K562 (cell line): Measurements from ENCODE around the gene TALDO1. TPM values are rescaled to one million over a fixed set of nuclear protein-coding genes. Genes with fewer than 3 reads are reported as not detected.
A peak's percentile ranks its signal among the peaks of the same experiment; 100 is the strongest.

Source experiments
- CEBPG ChIP-seq, 3 experiments: fragments of 200-800 bp in 1 of 3; sonication (Bioruptor generic) in 1 of 3; sonication (generic) in 1 of 3; formaldehyde crosslinking in 1 of 3; IDR thresholded peaks in 2 of 3; conservative IDR thresholded peaks in 1 of 3; 2 replicates each; pipeline versions ENCODE4 v1.6.1 to v1.8.0; 2016 to 2022; ENCODE audit warnings: missing compliant biosample characterization in 2 of 3, missing genetic modification characterization in 2 of 3, mild to moderate bottlenecking in 1 of 3, missing genetic modification reagents in 1 of 3
- CLOCK ChIP-seq: fragments of 250-450 bp; sonication (Bioruptor Pico); IDR thresholded peaks from 2 replicates; pipeline ENCODE4 v1.4.0; 2020; ENCODE audit warnings: mild to moderate bottlenecking, moderate library complexity, borderline replicate concordance
- EGR1 ChIP-seq: fragments of 450-650 bp; conservative IDR thresholded peaks from 2 replicates; pipeline ENCODE4 v1.6.1; 2017; ENCODE audit warnings: mild to moderate bottlenecking
- ELF2 ChIP-seq: fragments of 250-450 bp; sonication (Bioruptor Pico); IDR thresholded peaks from 2 replicates; pipeline ENCODE4 v1.5.0; 2021; ENCODE audit warnings: mild to moderate bottlenecking
- ELK1 ChIP-seq: sonication (generic); formaldehyde crosslinking; IDR thresholded peaks from 2 replicates; pipeline ENCODE4 v1.8.1; 2022; ENCODE audit warnings: missing genetic modification reagents
- HSF4 ChIP-seq: fragments of 250-450 bp; sonication (Bioruptor Pico); IDR thresholded peaks from 2 replicates; pipeline ENCODE4 v2.1.2; 2022; ENCODE audit warnings: mild to moderate bottlenecking, moderate library complexity, borderline replicate concordance
- KLF16 ChIP-seq: IDR thresholded peaks from 2 replicates; pipeline ENCODE4 v1.6.1; 2016; ENCODE audit warnings: antibody characterized with exemption
- MCM3 ChIP-seq: fragments of 450-650 bp; IDR thresholded peaks from 2 replicates; pipeline ENCODE4 v1.6.1; 2016
- MYBL2 ChIP-seq, 2 experiments: fragments of 450-650 bp in 1 of 2; sonication (generic) in 1 of 2; formaldehyde crosslinking in 1 of 2; IDR thresholded peaks; 2 replicates each; pipeline versions ENCODE4 v1.6.1 to v1.8.1; 2017 to 2022; ENCODE audit warnings: borderline replicate concordance in 1 of 2, inconsistent platforms in 1 of 2, low read depth in 1 of 2, mild to moderate bottlenecking in 1 of 2, missing genetic modification reagents in 1 of 2, moderate library complexity in 1 of 2
- NCOR1 ChIP-seq: fragments of 450-650 bp; IDR thresholded peaks from 2 replicates; pipeline ENCODE4 v1.6.1; 2016; ENCODE audit warnings: mild to moderate bottlenecking, moderate library complexity
- NRF1 ChIP-seq, 2 experiments: fragments of 450-650 bp; IDR thresholded peaks in 1 of 2; conservative IDR thresholded peaks in 1 of 2; 2 replicates each; pipeline ENCODE4 v1.6.1; 2014; ENCODE audit warnings: mild to moderate bottlenecking in 2 of 2
- PCBP2 ChIP-seq: fragments of 200-400 bp; formaldehyde crosslinking; IDR thresholded peaks from 2 replicates; pipeline ENCODE4 v1.6.1; 2018; ENCODE audit warnings: low read length, low read depth, mild to moderate bottlenecking, moderate library complexity; ENCODE audit not compliant: poor library complexity, severe bottlenecking
- RAD21 ChIP-seq, 2 experiments: fragments of 250-450 bp in 1 of 2; fragments of 450-650 bp in 1 of 2; sonication (Bioruptor Pico) in 1 of 2; formaldehyde crosslinking in 1 of 2; IDR thresholded peaks in 1 of 2; conservative IDR thresholded peaks in 1 of 2; 2 replicates each; pipeline versions ENCODE4 v1.4.0 to v1.8.0; 2020 to 2022; ENCODE audit warnings: mild to moderate bottlenecking in 2 of 2, moderate library complexity in 1 of 2
- RB1 ChIP-seq: fragments of 450-650 bp; IDR thresholded peaks from 2 replicates; pipeline ENCODE4 v1.6.1; 2017; ENCODE audit warnings: low read depth, mild to moderate bottlenecking
- SRSF9 ChIP-seq: fragments of 200-400 bp; formaldehyde crosslinking; IDR thresholded peaks from 2 replicates; pipeline ENCODE4 v1.6.1; 2017; ENCODE audit warnings: low read depth, low read length, borderline replicate concordance
- ZNF24 ChIP-seq: fragments of 450-650 bp; IDR thresholded peaks from 2 replicates; pipeline ENCODE4 v1.6.1; 2016
- ZNF280A ChIP-seq: fragments of 450-650 bp; IDR thresholded peaks from 2 replicates; pipeline ENCODE4 v1.6.1; 2018; ENCODE audit warnings: mild to moderate bottlenecking, low read depth; ENCODE audit not compliant: partially characterized antibody
- ZNF512 ChIP-seq: IDR thresholded peaks from 2 replicates; pipeline ENCODE4 v1.6.1; 2016; ENCODE audit warnings: missing genetic modification characterization, missing compliant biosample characterization
- ZNF695 ChIP-seq: fragments of 450-650 bp; formaldehyde crosslinking; IDR thresholded peaks from 2 replicates; pipeline ENCODE4 v1.4.0; 2020; ENCODE audit warnings: mild to moderate bottlenecking, moderate library complexity
- ZNF707 ChIP-seq: fragments of 250-450 bp; sonication (Bioruptor Pico); conservative IDR thresholded peaks from 2 replicates; pipeline ENCODE4 v1.8.0; 2022; ENCODE audit warnings: inconsistent platforms, mild to moderate bottlenecking, moderate library complexity
- polyA plus RNA-seq, 8 experiments: library from polyadenylated mRNA; depleted of rRNA in 4 of 8; stranded (reverse) in 5 of 8; unstranded in 3 of 8; fragments of >200 nt; fragmentation: Nextera tagmentation in 2 of 8; fragmentation: Illumina TruSeq in 1 of 8; extraction: Ambion mirVana in 2 of 8; extraction: Trizol in 1 of 8; gene quantifications; 2 replicates each; pipeline versions ENCODE4 v1.2.1 to v1.2.3, GENCODE V29; 2011 to 2014; ENCODE audit warnings: inconsistent platforms in 1 of 8, missing spikeins in 1 of 8
- total RNA-seq, 7 experiments: library from RNA; depleted of rRNA in 6 of 7; stranded (reverse); fragments of >200 nt in 6 of 7; fragmentation: Illumina TruSeq in 2 of 7; extraction: Trizol in 2 of 7; gene quantifications; 2 replicates each; pipeline versions ENCODE4 v1.2.1 to v1.2.3, GENCODE V29; 2011 to 2021; ENCODE audit warnings: low replicate concordance in 1 of 7

The TALDO1 gene
- total and polyA plus RNA-seq, 9 of the 15 experiments (the other 6 are each of a cell fraction or from before 2014, with no cell fraction given), result 260 to 541 (median 441) TPM

- no peak for TF ChIP-seq RB1
- TF ChIP-seq ZNF707 (CRISPR knock-in tag), result no peak
- TF ChIP-seq RAD21 (CRISPR knock-in tag; conservative IDR thresholded peaks at IDR 0.05 in 1 of 2, IDR thresholded peaks at IDR 0.05 in 1 of 2), result no peak
- no peak for TF ChIP-seq MCM3
- no peak for TF ChIP-seq ZNF512 (tag)
- TF ChIP-seq ELF2 (CRISPR knock-in tag), result no peak
- TF ChIP-seq NCOR1, result no peak
- TF ChIP-seq HSF4, result no peak
- no peak for TF ChIP-seq ZNF24
- no peak for TF ChIP-seq CEBPG (CRISPR knock-in tag; IDR thresholded peaks at IDR 0.05)
- TF ChIP-seq CEBPG (tag; conservative IDR thresholded peaks at IDR 0.05 in 1 of 2, IDR thresholded peaks at IDR 0.05 in 1 of 2), result no peak
- TF ChIP-seq PCBP2, result no peak
- no peak for TF ChIP-seq MYBL2 (IDR thresholded peaks at IDR 0.05; ENCODE audit: low read depth)
- no peak for TF ChIP-seq MYBL2 (CRISPR knock-in tag; IDR thresholded peaks at IDR 0.05; ENCODE audit: borderline replicate concordance)
- no peak; the same call in 1 of the 2 replicates for TF ChIP-seq EGR1
- no peak for TF ChIP-seq ZNF695 (CRISPR knock-in tag)
- TF ChIP-seq NRF1 (conservative IDR thresholded peaks at IDR 0.05 in 1 of 2, IDR thresholded peaks at IDR 0.05 in 1 of 2), result peak; percentile 6 to 35; a peak in 1 of 4 replicates
- no peak for TF ChIP-seq SRSF9
- no peak for TF ChIP-seq KLF16
- no peak for TF ChIP-seq ELK1 (CRISPR knock-in tag)
- TF ChIP-seq ZNF280A, result no peak
- no peak for TF ChIP-seq CLOCK (CRISPR knock-in tag)
Observed at GRCh38 chr11:797296-798092, 50.2 kb downstream of the TALDO1 start (continued).
